ENCODE data around the gene DOCK2.

DNA sequence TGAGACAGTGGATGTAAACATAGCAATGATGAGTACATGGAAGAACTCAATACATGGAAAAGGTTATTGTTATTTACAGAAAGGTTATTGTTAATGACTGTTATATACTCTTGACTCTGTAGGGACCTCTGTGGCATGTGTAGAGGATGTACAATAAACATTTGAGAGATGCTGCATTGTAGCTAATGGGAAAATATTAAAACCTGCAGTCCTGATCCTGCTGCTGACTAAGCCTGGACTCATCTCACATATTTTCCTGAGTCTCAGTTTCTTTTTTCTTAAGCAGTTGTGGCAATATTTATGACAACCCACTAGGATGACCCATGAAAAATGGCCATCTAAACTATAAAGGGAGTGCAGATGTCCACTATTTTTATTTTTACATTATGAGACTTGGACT lies 75.4 kb downstream of the DOCK2 start:
- TF ChIP-seq, protein P1, sequence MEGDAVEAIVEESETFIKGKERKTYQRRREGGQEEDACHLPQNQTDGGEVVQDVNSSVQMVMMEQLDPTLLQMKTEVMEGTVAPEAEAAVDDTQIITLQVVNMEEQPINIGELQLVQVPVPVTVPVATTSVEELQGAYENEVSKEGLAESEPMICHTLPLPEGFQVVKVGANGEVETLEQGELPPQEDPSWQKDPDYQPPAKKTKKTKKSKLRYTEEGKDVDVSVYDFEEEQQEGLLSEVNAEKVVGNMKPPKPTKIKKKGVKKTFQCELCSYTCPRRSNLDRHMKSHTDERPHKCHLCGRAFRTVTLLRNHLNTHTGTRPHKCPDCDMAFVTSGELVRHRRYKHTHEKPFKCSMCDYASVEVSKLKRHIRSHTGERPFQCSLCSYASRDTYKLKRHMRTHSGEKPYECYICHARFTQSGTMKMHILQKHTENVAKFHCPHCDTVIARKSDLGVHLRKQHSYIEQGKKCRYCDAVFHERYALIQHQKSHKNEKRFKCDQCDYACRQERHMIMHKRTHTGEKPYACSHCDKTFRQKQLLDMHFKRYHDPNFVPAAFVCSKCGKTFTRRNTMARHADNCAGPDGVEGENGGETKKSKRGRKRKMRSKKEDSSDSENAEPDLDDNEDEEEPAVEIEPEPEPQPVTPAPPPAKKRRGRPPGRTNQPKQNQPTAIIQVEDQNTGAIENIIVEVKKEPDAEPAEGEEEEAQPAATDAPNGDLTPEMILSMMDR (optimal IDR thresholded peaks at IDR 0.05 in 1 of 3, IDR thresholded peaks at IDR 0.05 in 1 of 3, conservative IDR thresholded peaks at IDR 0.05 in 1 of 3; ENCODE audit: extremely low read depth in 1 of 3, insufficient read depth in 2 of 3, low read length in 3 of 3) = no peak
- TF ChIP-seq EZH2 (IDR thresholded peaks at IDR 0.05; ENCODE audit: low read length) = no peak

All from keratinocyte (primary cell).